NCI-H1092 (cell line): ENCODE results near the gene SHISAL1.
"Not testable (repeated sequence)": the region's sequence is repeated elsewhere in the genome, so short reads cannot be mapped to it uniquely, and the experiment has no call there.

Experiments
- DNase-seq: peaks from one replicate; lab custom pipeline; 2025; lab: John Stamatoyannopoulos, UW

SHISAL1 gene

GRCh38 chr22:44302363-44302762, 10.4 kb downstream of the SHISAL1 start:
- DNase-seq, result not testable (repeated sequence)

DNA sequence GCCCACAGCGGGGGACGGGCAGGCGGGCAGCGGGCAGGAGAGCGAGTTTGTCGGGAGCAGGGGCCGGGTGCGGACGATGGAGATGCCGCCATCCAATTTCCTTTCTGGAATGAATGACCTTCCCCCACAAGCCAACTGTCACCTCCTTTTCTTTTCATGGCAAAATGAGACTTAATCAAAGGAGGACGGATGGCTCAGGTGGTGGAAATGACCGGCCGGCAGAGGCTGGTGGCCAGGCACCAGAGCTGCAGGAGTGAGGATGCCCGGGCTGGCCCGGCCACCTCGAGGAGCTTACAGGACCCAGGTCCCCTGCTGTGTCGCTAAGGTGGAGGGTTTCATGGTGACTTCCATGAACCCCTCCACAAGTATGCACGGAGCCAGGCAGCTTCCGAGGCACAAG, 11.7 kb downstream of the SHISAL1 start:
- DNase-seq, result no peak

DNA sequence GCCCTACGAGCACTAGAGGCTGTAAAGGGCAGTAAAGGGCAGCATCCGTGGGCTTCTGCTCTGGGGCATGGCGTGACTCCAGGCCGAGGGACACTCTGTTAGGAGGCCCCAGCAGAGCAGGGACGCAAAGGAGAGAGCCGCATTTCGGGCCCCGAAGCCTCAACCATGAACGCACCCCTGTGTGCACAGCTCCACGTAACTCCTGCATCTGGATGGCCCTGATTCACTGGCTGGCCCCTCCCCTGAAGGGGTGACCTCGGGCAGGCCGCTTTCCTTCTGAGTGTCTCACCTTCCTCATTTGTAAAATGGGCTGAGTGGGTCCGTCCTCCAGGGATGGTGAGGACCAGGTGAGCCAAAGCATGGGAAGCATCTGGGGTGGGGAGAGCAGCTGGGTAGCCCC, 13.6 kb downstream of the SHISAL1 start:
- DNase-seq, result no peak

GRCh38 chr22:44298406-44299091, 14.2 kb downstream of the SHISAL1 start:
- no peak for DNase-seq

GRCh38 chr22:44297470-44298061, 15.2 kb downstream of the SHISAL1 start:
- no peak for DNase-seq

DNA sequence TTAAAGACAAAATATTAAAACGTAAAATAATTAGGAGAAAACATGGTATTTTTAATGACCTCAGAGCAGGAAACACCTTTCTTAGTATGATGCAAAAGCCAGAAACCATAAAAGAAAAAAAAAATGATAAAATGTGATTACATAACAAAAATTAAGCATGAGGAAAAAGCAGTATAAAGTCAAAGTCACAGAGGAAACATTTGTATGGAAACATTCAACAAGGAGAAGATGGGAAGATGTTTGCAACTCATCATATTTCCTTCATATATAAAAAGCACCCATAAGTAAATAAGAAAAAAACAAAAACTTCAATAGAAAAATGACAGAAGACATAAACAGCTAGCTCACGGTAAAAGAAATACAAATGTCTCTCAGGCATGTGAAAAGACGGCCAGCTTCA, 17.3 kb downstream of the SHISAL1 start:
- DNase-seq, result no peak

DNA sequence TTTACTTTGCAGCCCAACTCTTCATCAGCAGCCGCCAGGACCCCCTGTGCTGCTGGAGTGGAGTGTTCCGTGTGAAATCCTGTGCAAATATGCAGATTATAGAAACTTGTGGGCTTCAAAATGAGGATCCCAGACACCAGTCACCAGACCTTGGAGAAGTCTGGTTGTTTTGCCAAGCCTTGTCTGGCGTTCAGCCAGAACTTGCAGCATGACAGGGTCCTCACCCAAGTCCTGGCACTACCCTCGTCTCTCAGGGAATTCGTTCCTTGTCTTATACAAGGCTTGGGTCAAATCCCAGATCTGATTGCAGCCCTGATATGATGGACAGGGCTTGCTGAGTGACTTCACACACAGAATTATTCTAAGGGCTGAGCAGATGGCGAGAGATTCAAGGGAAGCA, 18.9 kb downstream of the SHISAL1 start:
- no peak for DNase-seq

DNA sequence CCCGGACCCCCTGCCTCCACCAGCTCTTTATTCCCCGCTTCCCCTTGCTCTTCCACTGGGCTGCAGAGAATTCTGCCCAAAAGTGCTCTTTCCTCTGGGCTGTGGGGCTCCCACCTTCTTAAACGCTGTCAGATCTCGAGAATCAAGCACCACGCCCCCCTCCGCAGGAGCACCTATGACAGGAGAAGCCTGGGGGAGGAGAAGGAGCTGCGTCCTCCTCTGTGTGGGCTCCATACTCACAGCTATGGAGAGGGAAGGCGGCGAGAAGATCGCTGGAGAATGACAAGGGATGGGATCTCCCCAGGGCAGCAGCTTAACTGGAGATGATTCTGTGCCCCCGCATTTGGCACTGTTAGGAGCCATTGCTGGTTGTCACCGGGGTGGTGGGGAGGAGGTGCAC, 19.7 kb downstream of the SHISAL1 start:
- DNase-seq, result no peak

GRCh38 chr22:44292521-44292920, 20.2 kb downstream of the SHISAL1 start:
- DNase-seq, result no peak

GRCh38 chr22:44291674-44292360, 20.9 kb downstream of the SHISAL1 start:
- DNase-seq, result no peak

DNA sequence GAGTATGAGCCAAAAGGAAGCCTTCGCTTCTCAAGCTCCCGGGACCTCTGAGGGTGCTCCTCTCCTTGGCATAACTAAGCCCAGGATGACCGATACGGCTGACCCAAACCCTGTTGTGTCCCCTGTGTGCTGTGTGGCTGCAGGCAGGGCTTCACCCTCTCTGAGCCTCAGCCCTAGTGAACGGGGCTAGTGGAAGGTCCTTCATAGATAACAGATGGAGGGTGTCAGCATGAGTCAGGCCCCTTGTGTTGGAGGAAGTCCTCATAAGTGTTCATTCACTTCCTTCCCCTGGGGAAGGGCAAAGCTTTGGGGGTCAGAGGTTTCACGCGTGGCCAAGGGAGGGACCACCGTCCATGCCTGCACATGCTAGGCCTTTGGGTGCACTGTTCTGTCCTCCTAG, 21.5 kb downstream of the SHISAL1 start:
- DNase-seq, result no peak

GRCh38 chr22:44289414-44290171, 23.2 kb downstream of the SHISAL1 start:
- DNase-seq, result no peak

GRCh38 chr22:44288913-44289312, 23.8 kb downstream of the SHISAL1 start:
- DNase-seq, result no peak

GRCh38 chr22:44287741-44288140, 25.0 kb downstream of the SHISAL1 start:
- DNase-seq, result no peak

DNA sequence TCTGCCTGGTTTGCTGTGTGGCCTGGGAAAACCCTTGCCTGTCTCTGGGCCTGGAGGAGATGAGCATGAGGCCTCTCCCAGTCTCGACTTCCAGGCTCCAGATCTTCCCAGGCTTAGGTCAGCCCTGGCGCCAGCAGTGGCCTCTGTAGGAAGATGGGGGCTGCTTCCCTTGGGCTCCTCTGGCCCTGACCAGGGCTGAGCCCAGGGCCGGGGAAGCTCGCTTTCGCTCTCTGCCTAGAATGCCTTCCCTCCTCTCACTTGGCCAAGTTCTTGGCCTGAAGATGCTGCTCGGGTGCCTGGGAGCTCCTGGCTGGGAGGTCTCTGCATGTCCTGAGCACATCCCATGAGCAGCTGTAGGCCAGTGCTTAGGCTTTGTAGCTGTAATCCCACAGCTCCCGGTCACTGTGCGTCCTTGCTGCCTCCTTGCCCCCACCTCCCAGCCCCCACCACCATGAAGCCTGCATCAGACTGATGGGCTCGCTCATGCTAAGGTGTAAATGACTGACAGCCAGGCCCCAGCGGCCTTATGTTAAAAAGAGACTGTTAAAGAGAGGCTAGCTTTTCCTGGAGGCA, 25.5 kb downstream of the SHISAL1 start:
- no peak for DNase-seq

- DNase-seq, result no peak
Observed at GRCh38 chr22:44286646-44287045, 26.1 kb downstream of the SHISAL1 start.

DNA sequence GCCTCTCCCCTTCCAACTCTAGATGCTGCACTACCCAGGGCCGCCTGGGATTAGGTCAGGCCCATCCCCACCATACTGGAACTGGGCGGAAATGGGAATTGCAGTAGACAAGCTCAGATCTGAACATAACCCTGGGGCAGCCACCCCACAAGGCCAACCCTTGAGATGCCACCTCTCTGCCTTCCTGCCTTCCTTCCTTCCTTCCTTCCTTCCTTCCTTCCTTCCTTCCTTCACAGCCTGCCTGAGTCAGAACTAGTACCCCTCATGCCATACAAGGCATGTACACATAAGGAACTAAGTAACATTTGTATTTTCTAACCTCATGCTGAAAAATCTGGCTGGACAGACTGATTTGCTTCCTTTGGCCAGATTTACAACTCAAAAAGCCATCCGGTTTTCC, 28.0 kb downstream of the SHISAL1 start:
- no peak for DNase-seq

- no peak for DNase-seq
Observed at GRCh38 chr22:44281768-44282637, 30.7 kb downstream of the SHISAL1 start.

DNA sequence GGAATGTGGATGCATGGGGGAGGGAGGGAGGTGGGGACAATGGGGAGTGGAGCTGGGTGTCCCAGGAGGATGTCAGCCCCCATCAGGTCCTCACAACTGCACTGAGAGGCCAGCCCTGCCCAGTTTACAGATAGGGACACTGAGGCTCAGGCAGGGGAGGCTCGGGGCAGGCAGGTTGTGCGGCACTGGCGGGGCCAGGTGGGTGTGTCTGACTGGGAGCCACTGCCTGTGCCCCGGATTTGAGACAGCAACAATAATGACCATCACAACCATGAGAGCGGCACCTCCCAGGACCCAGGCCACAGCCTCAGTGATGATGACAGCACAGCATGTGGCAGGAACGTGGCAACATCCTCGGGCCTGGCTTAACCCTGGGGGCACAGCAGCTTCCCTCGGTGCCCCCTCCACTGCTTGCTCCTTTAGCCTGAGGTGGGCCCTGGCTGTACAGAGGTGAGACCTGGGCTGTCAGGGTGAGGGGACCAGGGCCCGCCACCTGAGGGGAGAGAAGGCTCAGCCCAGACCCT, 32.0 kb downstream of the SHISAL1 start:
- DNase-seq, result no peak

- DNase-seq, result no peak
Observed at GRCh38 chr22:44279069-44279360, 33.7 kb downstream of the SHISAL1 start.
